ENCODE data around the gene FADS2.

GRCh38 chr11:61833471-61833870 is 5.4 kb downstream of the FADS2 start:
- TF ChIP-seq, protein P1, sequence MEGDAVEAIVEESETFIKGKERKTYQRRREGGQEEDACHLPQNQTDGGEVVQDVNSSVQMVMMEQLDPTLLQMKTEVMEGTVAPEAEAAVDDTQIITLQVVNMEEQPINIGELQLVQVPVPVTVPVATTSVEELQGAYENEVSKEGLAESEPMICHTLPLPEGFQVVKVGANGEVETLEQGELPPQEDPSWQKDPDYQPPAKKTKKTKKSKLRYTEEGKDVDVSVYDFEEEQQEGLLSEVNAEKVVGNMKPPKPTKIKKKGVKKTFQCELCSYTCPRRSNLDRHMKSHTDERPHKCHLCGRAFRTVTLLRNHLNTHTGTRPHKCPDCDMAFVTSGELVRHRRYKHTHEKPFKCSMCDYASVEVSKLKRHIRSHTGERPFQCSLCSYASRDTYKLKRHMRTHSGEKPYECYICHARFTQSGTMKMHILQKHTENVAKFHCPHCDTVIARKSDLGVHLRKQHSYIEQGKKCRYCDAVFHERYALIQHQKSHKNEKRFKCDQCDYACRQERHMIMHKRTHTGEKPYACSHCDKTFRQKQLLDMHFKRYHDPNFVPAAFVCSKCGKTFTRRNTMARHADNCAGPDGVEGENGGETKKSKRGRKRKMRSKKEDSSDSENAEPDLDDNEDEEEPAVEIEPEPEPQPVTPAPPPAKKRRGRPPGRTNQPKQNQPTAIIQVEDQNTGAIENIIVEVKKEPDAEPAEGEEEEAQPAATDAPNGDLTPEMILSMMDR (IDR thresholded peaks at IDR 0.05), result no peak
- TF ChIP-seq POLR2A (IDR thresholded peaks at IDR 0.05), result no peak
